ENCODE results near the gene FAM149A. TPM values are rescaled to one million over a fixed set of nuclear protein-coding genes. Genes with fewer than 3 reads are reported as not detected.

The FAM149A gene
- total and polyA plus RNA-seq, 4 donors = 12.0 to 27.1 (median 15.0) TPM

- no peaks in the 10 kb centered on the region for H3K27me3 ChIP-seq (ENCODE audit: control insufficient read depth in 4 of 4, insufficient read depth in 4 of 4, low read length in 3 of 4)
- no peaks in the 10 kb centered on the region for H3K9me3 ChIP-seq (ENCODE audit: control insufficient read depth in 4 of 4, low read length in 3 of 4)
- 87% methylated on average over 5 of the region's 5 CpGs for WGBS
- DNase-seq (ENCODE audit: low spot score) = no peak
- no peak overlapping the region for H3K27ac ChIP-seq (ENCODE audit: low read depth in 1 of 2, low read length in 2 of 2)
- peaks cover 0 to 2% (median 0%) of the 10 kb centered on the region in 4 donors for H3K4me1 ChIP-seq (ENCODE audit: control insufficient read depth in 4 of 4, insufficient read depth in 4 of 4, low read length in 3 of 4)
- no peak overlapping the region for H3K9ac ChIP-seq (ENCODE audit: low read depth in 1 of 2, low read length in 2 of 2)
- TF ChIP-seq ZBTB33 (IDR thresholded peaks at IDR 0.05) = no peak
- no peak for TF ChIP-seq TAF1 (conservative IDR thresholded peaks at IDR 0.05)
- TF ChIP-seq NR2F2 (IDR thresholded peaks at IDR 0.05) = no peak
- TF ChIP-seq EGR1 (IDR thresholded peaks at IDR 0.05; ENCODE audit: low read depth in 2 of 2) = no peak
- no peak for TF ChIP-seq RXRA (IDR thresholded peaks at IDR 0.05)
- no peak for TF ChIP-seq ATF3 (IDR thresholded peaks at IDR 0.05)
- TF ChIP-seq MAX (IDR thresholded peaks at IDR 0.05) = no peak
- TF ChIP-seq GABPA (IDR thresholded peaks at IDR 0.05 in 1 of 2, conservative IDR thresholded peaks at IDR 0.05 in 1 of 2) = no peak
- TF ChIP-seq FOXA2 (IDR thresholded peaks at IDR 0.05) = no peak
- TF ChIP-seq HNF4G (IDR thresholded peaks at IDR 0.05) = no peak
- no peak for TF ChIP-seq FOXA1 (IDR thresholded peaks at IDR 0.05)
- TF ChIP-seq YY1 (IDR thresholded peaks at IDR 0.05) = no peak
- no peak for TF ChIP-seq SP1 (IDR thresholded peaks at IDR 0.05)
- TF ChIP-seq RAD21 (IDR thresholded peaks at IDR 0.05) = no peak
- TF ChIP-seq, protein P1, sequence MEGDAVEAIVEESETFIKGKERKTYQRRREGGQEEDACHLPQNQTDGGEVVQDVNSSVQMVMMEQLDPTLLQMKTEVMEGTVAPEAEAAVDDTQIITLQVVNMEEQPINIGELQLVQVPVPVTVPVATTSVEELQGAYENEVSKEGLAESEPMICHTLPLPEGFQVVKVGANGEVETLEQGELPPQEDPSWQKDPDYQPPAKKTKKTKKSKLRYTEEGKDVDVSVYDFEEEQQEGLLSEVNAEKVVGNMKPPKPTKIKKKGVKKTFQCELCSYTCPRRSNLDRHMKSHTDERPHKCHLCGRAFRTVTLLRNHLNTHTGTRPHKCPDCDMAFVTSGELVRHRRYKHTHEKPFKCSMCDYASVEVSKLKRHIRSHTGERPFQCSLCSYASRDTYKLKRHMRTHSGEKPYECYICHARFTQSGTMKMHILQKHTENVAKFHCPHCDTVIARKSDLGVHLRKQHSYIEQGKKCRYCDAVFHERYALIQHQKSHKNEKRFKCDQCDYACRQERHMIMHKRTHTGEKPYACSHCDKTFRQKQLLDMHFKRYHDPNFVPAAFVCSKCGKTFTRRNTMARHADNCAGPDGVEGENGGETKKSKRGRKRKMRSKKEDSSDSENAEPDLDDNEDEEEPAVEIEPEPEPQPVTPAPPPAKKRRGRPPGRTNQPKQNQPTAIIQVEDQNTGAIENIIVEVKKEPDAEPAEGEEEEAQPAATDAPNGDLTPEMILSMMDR (IDR thresholded peaks at IDR 0.05; ENCODE audit: low read depth, low read length, missing input control) = no peak
- no peak for TF ChIP-seq JUND (IDR thresholded peaks at IDR 0.05)
- no peak for TF ChIP-seq REST (IDR thresholded peaks at IDR 0.05)
- TF ChIP-seq HNF4A (conservative IDR thresholded peaks at IDR 0.05) = no peak
- no peak overlapping the region for H3K4me3 ChIP-seq (ENCODE audit: low read depth in 1 of 3, low read length in 3 of 3)
- peaks cover 5 to 25% (median 17%) of the 10 kb centered on the region in 4 donors for H3K36me3 ChIP-seq (ENCODE audit: control insufficient read depth in 4 of 4, insufficient read depth in 3 of 4, low read depth in 1 of 4, low read length in 3 of 4)
Observed at GRCh38 chr4:186158966-186159365, 54.5 kb downstream of the FAM149A start.

Data from liver (tissue), 9 donors.